ENCODE data around the gene PPP1R14D.
"Not testable (repeated sequence)": the region's sequence is repeated elsewhere in the genome, so short reads cannot be mapped to it uniquely, and the experiment has no call there.

Gene PPP1R14D

GRCh38 chr15:40861147-40861546 lies 32.6 kb upstream of the PPP1R14D start:
- H3K9me3 ChIP-seq (ENCODE audit: control insufficient read depth, low read length); H3K27me3 ChIP-seq (ENCODE audit: control insufficient read depth, insufficient read depth, low read length); H3K9ac ChIP-seq (ENCODE audit: low read length); H3K4me3 ChIP-seq (ENCODE audit: low read length): not testable (repeated sequence)
- H3K4me1 ChIP-seq (ENCODE audit: control insufficient read depth, insufficient read depth, low read length): peaks cover 75% of the 10 kb centered on the region
- H3K36me3 ChIP-seq (ENCODE audit: control insufficient read depth, insufficient read depth, low read length): peaks cover 14% of the 10 kb centered on the region

GRCh38 chr15:40859206-40859851 lies 30.8 kb upstream of the PPP1R14D start:
- peak overlapping the region; percentile 44 for H3K9ac ChIP-seq (ENCODE audit: low read length)
- peaks cover 60% of the 10 kb centered on the region for H3K4me1 ChIP-seq (ENCODE audit: control insufficient read depth, insufficient read depth, low read length)
- H3K9me3 ChIP-seq (ENCODE audit: control insufficient read depth, low read length): no peaks in the 10 kb centered on the region
- H3K27me3 ChIP-seq (ENCODE audit: control insufficient read depth, insufficient read depth, low read length): no peaks in the 10 kb centered on the region
- H3K36me3 ChIP-seq (ENCODE audit: control insufficient read depth, insufficient read depth, low read length): peaks cover 15% of the 10 kb centered on the region
- no peak overlapping the region for H3K4me3 ChIP-seq (ENCODE audit: low read length)

GRCh38 chr15:40858706-40859105 lies 30.2 kb upstream of the PPP1R14D start:
- Histone ChIP-seq H3K9me3 (ENCODE audit: control insufficient read depth, low read length) (no peaks in the 10 kb centered on the region), H3K27me3 (ENCODE audit: control insufficient read depth, insufficient read depth, low read length) (no peaks in the 10 kb centered on the region), H3K4me1 (ENCODE audit: control insufficient read depth, insufficient read depth, low read length) (peaks cover 54% of the 10 kb centered on the region), H3K36me3 (ENCODE audit: control insufficient read depth, insufficient read depth, low read length) (peaks cover 15% of the 10 kb centered on the region), H3K4me3 (ENCODE audit: low read length) (no peak overlapping the region), H3K9ac (ENCODE audit: low read length) (no peak overlapping the region)

GRCh38 chr15:40857601-40858341 lies 29.3 kb upstream of the PPP1R14D start:
- peaks cover 15% of the 10 kb centered on the region for H3K36me3 ChIP-seq (ENCODE audit: control insufficient read depth, insufficient read depth, low read length)
- H3K27me3 ChIP-seq (ENCODE audit: control insufficient read depth, insufficient read depth, low read length): no peaks in the 10 kb centered on the region
- peak overlapping the region; percentile 28 for H3K9ac ChIP-seq (ENCODE audit: low read length)
- H3K9me3 ChIP-seq (ENCODE audit: control insufficient read depth, low read length): no peaks in the 10 kb centered on the region
- H3K4me1 ChIP-seq (ENCODE audit: control insufficient read depth, insufficient read depth, low read length): peaks cover 47% of the 10 kb centered on the region
- H3K4me3 ChIP-seq (ENCODE audit: low read length): no peak overlapping the region

GRCh38 chr15:40856746-40857145 lies 28.2 kb upstream of the PPP1R14D start:
- H3K9ac ChIP-seq (ENCODE audit: low read length): peak overlapping the region; percentile 28
- H3K36me3 ChIP-seq (ENCODE audit: control insufficient read depth, insufficient read depth, low read length): peaks cover 15% of the 10 kb centered on the region
- peaks cover 40% of the 10 kb centered on the region for H3K4me1 ChIP-seq (ENCODE audit: control insufficient read depth, insufficient read depth, low read length)

GRCh38 chr15:40855706-40856234 lies 27.3 kb upstream of the PPP1R14D start:
- Histone ChIP-seq H3K9ac (ENCODE audit: low read length) (no peak overlapping the region), H3K27me3 (ENCODE audit: control insufficient read depth, insufficient read depth, low read length) (no peaks in the 10 kb centered on the region), H3K4me3 (ENCODE audit: low read length) (no peak overlapping the region), H3K36me3 (ENCODE audit: control insufficient read depth, insufficient read depth, low read length) (peaks cover 15% of the 10 kb centered on the region), H3K4me1 (ENCODE audit: control insufficient read depth, insufficient read depth, low read length) (peaks cover 31% of the 10 kb centered on the region), H3K9me3 (ENCODE audit: control insufficient read depth, low read length) (no peaks in the 10 kb centered on the region)

More at GRCh38 chr15:40856746-40857145, 28.2 kb upstream of the PPP1R14D start:
- H3K27me3 ChIP-seq (ENCODE audit: control insufficient read depth, insufficient read depth, low read length): no peaks in the 10 kb centered on the region
- H3K9me3 ChIP-seq (ENCODE audit: control insufficient read depth, low read length): no peaks in the 10 kb centered on the region
- H3K4me3 ChIP-seq (ENCODE audit: low read length): no peak overlapping the region

GRCh38 chr15:40854161-40854560 lies 25.7 kb upstream of the PPP1R14D start:
- no peak overlapping the region for H3K9ac ChIP-seq (ENCODE audit: low read length)
- no peaks in the 10 kb centered on the region for H3K9me3 ChIP-seq (ENCODE audit: control insufficient read depth, low read length)
- peaks cover 25% of the 10 kb centered on the region for H3K4me1 ChIP-seq (ENCODE audit: control insufficient read depth, insufficient read depth, low read length)
- H3K27me3 ChIP-seq (ENCODE audit: control insufficient read depth, insufficient read depth, low read length): no peaks in the 10 kb centered on the region
- peaks cover 15% of the 10 kb centered on the region for H3K36me3 ChIP-seq (ENCODE audit: control insufficient read depth, insufficient read depth, low read length)
- no peak overlapping the region for H3K4me3 ChIP-seq (ENCODE audit: low read length)

- Histone ChIP-seq H3K36me3 (ENCODE audit: control insufficient read depth, insufficient read depth, low read length) (peaks cover 15% of the 10 kb centered on the region), H3K27me3 (ENCODE audit: control insufficient read depth, insufficient read depth, low read length) (no peaks in the 10 kb centered on the region), H3K4me3 (ENCODE audit: low read length) (no peak overlapping the region), H3K4me1 (ENCODE audit: control insufficient read depth, insufficient read depth, low read length) (peaks cover 19% of the 10 kb centered on the region), H3K9me3 (ENCODE audit: control insufficient read depth, low read length) (no peaks in the 10 kb centered on the region), H3K9ac (ENCODE audit: low read length) (no peak overlapping the region)
Measured at GRCh38 chr15:40853241-40853890, 24.9 kb upstream of the PPP1R14D start.

GRCh38 chr15:40852529-40852928 lies 24.0 kb upstream of the PPP1R14D start:
- Histone ChIP-seq H3K4me3 (ENCODE audit: low read length) (no peak overlapping the region), H3K27me3 (ENCODE audit: control insufficient read depth, insufficient read depth, low read length) (no peaks in the 10 kb centered on the region), H3K9ac (ENCODE audit: low read length) (no peak overlapping the region), H3K9me3 (ENCODE audit: control insufficient read depth, low read length) (no peaks in the 10 kb centered on the region), H3K36me3 (ENCODE audit: control insufficient read depth, insufficient read depth, low read length) (peaks cover 15% of the 10 kb centered on the region), H3K4me1 (ENCODE audit: control insufficient read depth, insufficient read depth, low read length) (peaks cover 23% of the 10 kb centered on the region)

GRCh38 chr15:40850576-40851112 lies 22.1 kb upstream of the PPP1R14D start:
- peaks cover 24% of the 10 kb centered on the region for H3K4me1 ChIP-seq (ENCODE audit: control insufficient read depth, insufficient read depth, low read length)
- no peaks in the 10 kb centered on the region for H3K27me3 ChIP-seq (ENCODE audit: control insufficient read depth, insufficient read depth, low read length)
- no peak overlapping the region for H3K4me3 ChIP-seq (ENCODE audit: low read length)
- H3K9me3 ChIP-seq (ENCODE audit: control insufficient read depth, low read length): no peaks in the 10 kb centered on the region
- H3K36me3 ChIP-seq (ENCODE audit: control insufficient read depth, insufficient read depth, low read length): no peaks in the 10 kb centered on the region
- no peak overlapping the region for H3K9ac ChIP-seq (ENCODE audit: low read length)

- no peaks in the 10 kb centered on the region for H3K36me3 ChIP-seq (ENCODE audit: control insufficient read depth, insufficient read depth, low read length)
- no peaks in the 10 kb centered on the region for H3K9me3 ChIP-seq (ENCODE audit: control insufficient read depth, low read length)
- peaks cover 32% of the 10 kb centered on the region for H3K4me1 ChIP-seq (ENCODE audit: control insufficient read depth, insufficient read depth, low read length)
- H3K9ac ChIP-seq (ENCODE audit: low read length): peak overlapping the region; percentile 93
- no peaks in the 10 kb centered on the region for H3K27me3 ChIP-seq (ENCODE audit: control insufficient read depth, insufficient read depth, low read length)
- H3K4me3 ChIP-seq (ENCODE audit: low read length): peak overlapping the region; percentile 80
Measured at GRCh38 chr15:40847223-40847961, 18.9 kb upstream of the PPP1R14D start.
